IMR-90 (cell line): ENCODE measurements around the gene SCG5. TPM values are rescaled to one million over a fixed set of nuclear protein-coding genes. Genes with fewer than 3 reads are reported as not detected.

Source experiments
- ATAC-seq: fragments of 200-7000 bp; cut with Tn5 transposase; 2 replicates; pipeline ENCODE4 v1.9.1; 2020; ENCODE audit warnings: low read depth, mild to moderate bottlenecking, moderate library complexity
- BruUV-seq: library from RNA; stranded (reverse); fragments of 400-500 nt; replicated peaks from 2 replicates; lab custom pipeline; 2021; lab: Mats Ljungman, UMichigan
- CTCF ChIA-PET: fragments of 300-600 bp; formaldehyde crosslinking; extraction: SDS; loops from one replicate; lab custom pipeline; 2021; ENCODE audit warnings: antibody characterized with exemption; lab: Yijun Ruan, JAX
- POLR2A ChIA-PET: fragments of 300-600 bp; sonication (Branson Sonifier 250); formaldehyde crosslinking; loops from one replicate; lab custom pipeline; 2022; ENCODE audit warnings: antibody characterized with exemption; ENCODE audit not compliant: unreplicated experiment; lab: Charles Lee
- DNase-seq: peaks from one replicate; pipeline ENCODE4 v3.0.0; 2013
- H2AFZ ChIP-seq: replicated peaks from 2 replicates; pipeline ENCODE3; 2013; ENCODE audit warnings: low read length, mild to moderate bottlenecking; ENCODE audit not compliant: poor library complexity
- H2AK5ac ChIP-seq: 2 replicates; pipeline ENCODE4 v1.6.1; 2013; ENCODE audit warnings: low read depth, low read length, inconsistent platforms
- H2AK9ac ChIP-seq: replicated peaks from 2 replicates; pipeline ENCODE3; 2013; ENCODE audit warnings: mild to moderate bottlenecking, low read depth, low read length, moderate library complexity; ENCODE audit not compliant: poor library complexity
- H2BK120ac ChIP-seq: 2 replicates; pipeline ENCODE4 v1.6.1; 2013; ENCODE audit warnings: low read depth, low read length, inconsistent platforms
- H2BK15ac ChIP-seq: 3 replicates; pipeline ENCODE4 v1.6.1; 2013; ENCODE audit warnings: low read depth, low read length, inconsistent platforms
- H2BK20ac ChIP-seq: 2 replicates; pipeline ENCODE4 v1.6.1; 2013; ENCODE audit warnings: low read depth, mild to moderate bottlenecking, inconsistent platforms, low read length, moderate library complexity
- H2BK5ac ChIP-seq: 2 replicates; pipeline ENCODE4 v1.6.1; 2013; ENCODE audit warnings: mild to moderate bottlenecking, low read depth, low read length, inconsistent platforms; ENCODE audit not compliant: poor library complexity, severe bottlenecking
- H3K14ac ChIP-seq: replicated peaks from 2 replicates; pipeline ENCODE4 v1.6.1; 2013; ENCODE audit warnings: low read depth, low read length, inconsistent platforms
- H3K18ac ChIP-seq: 2 replicates; pipeline ENCODE4 v1.6.1; 2013; ENCODE audit warnings: low read depth, low read length, control low read depth
- H3K23ac ChIP-seq: 2 replicates; pipeline ENCODE4 v1.6.1; 2013; ENCODE audit warnings: low read depth, low read length, inconsistent platforms
- H3K27ac ChIP-seq: 2 replicates; pipeline ENCODE4 v1.5.1; 2013; ENCODE audit warnings: mild to moderate bottlenecking, control low read depth, low read length; ENCODE audit not compliant: insufficient read depth
- H3K27me3 ChIP-seq: 2 replicates; pipeline ENCODE4 v1.6.1; 2013; ENCODE audit warnings: low read length; ENCODE audit not compliant: control insufficient read depth, insufficient read depth
- H3K36me3 ChIP-seq: 2 replicates; pipeline ENCODE4 v1.6.1; 2013; ENCODE audit warnings: low read length, mixed read lengths; ENCODE audit not compliant: control insufficient read depth, insufficient read depth
- H3K4ac ChIP-seq: 2 replicates; pipeline ENCODE4 v1.6.1; 2013; ENCODE audit warnings: low read depth, low read length, inconsistent platforms
- H3K4me1 ChIP-seq: 2 replicates; pipeline ENCODE4 v1.6.1; 2013; ENCODE audit warnings: low read length, mixed read lengths; ENCODE audit not compliant: control insufficient read depth, insufficient read depth
- H3K4me2 ChIP-seq: 2 replicates; pipeline ENCODE4 v1.6.1; 2013; ENCODE audit warnings: low read depth, mild to moderate bottlenecking, control low read depth, low read length, moderate library complexity
- H3K4me3 ChIP-seq: 2 replicates; pipeline ENCODE4 v1.5.1; 2013; ENCODE audit warnings: low read depth, mild to moderate bottlenecking, control low read depth, low read length, moderate library complexity; ENCODE audit not compliant: insufficient read depth
- H3K56ac ChIP-seq: 2 replicates; pipeline ENCODE4 v1.6.1; 2013; ENCODE audit warnings: low read length, inconsistent platforms; ENCODE audit not compliant: insufficient read depth; ENCODE audit errors: extremely low read depth
- H3K79me1 ChIP-seq, 2 experiments: 2 replicates each; pipeline ENCODE4 v1.6.1; 2013; ENCODE audit warnings: low read length in 2 of 2, inconsistent platforms in 1 of 2, low read depth in 1 of 2
- H3K9ac ChIP-seq: 2 replicates; pipeline ENCODE4 v1.6.1; 2013; ENCODE audit warnings: low read depth, low read length, control low read depth
- H3K9me1 ChIP-seq: 2 replicates; pipeline ENCODE4 v1.6.1; 2013; ENCODE audit warnings: low read length, inconsistent platforms; ENCODE audit not compliant: insufficient read depth
- H3K9me3 ChIP-seq: 2 replicates; pipeline ENCODE4 v1.6.1; 2013; ENCODE audit warnings: low read length; ENCODE audit not compliant: control insufficient read depth, insufficient read depth
- H4K20me1 ChIP-seq: 2 replicates; pipeline ENCODE4 v1.6.1; 2013; ENCODE audit warnings: low read length, inconsistent platforms; ENCODE audit not compliant: insufficient read depth
- H4K5ac ChIP-seq: 2 replicates; pipeline ENCODE4 v1.6.1; 2013; ENCODE audit warnings: mild to moderate bottlenecking, low read depth, low read length, control low read depth
- H4K8ac ChIP-seq, 2 experiments: 2 replicates each; pipeline ENCODE4 v1.6.1; 2013; ENCODE audit warnings: low read depth in 2 of 2, low read length in 2 of 2, control low read depth in 1 of 2, inconsistent platforms in 1 of 2
- H4K91ac ChIP-seq: 2 replicates; pipeline ENCODE4 v1.6.1; 2013; ENCODE audit warnings: low read depth, low read length, inconsistent platforms; ENCODE audit not compliant: insufficient read depth
- BHLHE40 ChIP-seq: fragments of 150-350 bp; IDR thresholded peaks from 2 replicates; pipeline ENCODE4 v1.6.1; 2016; ENCODE audit warnings: mild to moderate bottlenecking, low read depth, low read length
- CEBPB ChIP-seq: IDR thresholded peaks from 2 replicates; pipeline ENCODE4 v1.6.1; 2012; ENCODE audit warnings: low read depth, low read length, improper control_type of control experiment
- MAZ ChIP-seq: IDR thresholded peaks from 2 replicates; pipeline ENCODE4 v1.6.1; 2012; ENCODE audit warnings: low read depth, mild to moderate bottlenecking, low read length, improper control_type of control experiment, moderate library complexity, borderline replicate concordance
- MXI1 ChIP-seq: IDR thresholded peaks from 2 replicates; pipeline ENCODE4 v1.6.1; 2012; ENCODE audit warnings: low read depth, mild to moderate bottlenecking, low read length, moderate library complexity, borderline replicate concordance
- NFE2L2 ChIP-seq: fragments of 150-350 bp; IDR thresholded peaks from 2 replicates; pipeline ENCODE4 v1.6.1; 2016; ENCODE audit warnings: low read depth, mild to moderate bottlenecking, low read length
- POLR2A ChIP-seq: IDR thresholded peaks from 2 replicates; pipeline ENCODE4 v1.6.1; 2012; ENCODE audit warnings: mild to moderate bottlenecking, low read depth, low read length
- WGBS, 2 experiments: methylation state at CpG; one replicate each; pipeline versions ENCODE4 v1.1.5 to v1.1.7; 2013; ENCODE audit warnings: missing lambda C conversion rate in 2 of 2; ENCODE audit not compliant: insufficient read length in 1 of 2; ENCODE audit errors: extremely low coverage in 2 of 2; 5-methylcytosine and 5-hydroxymethylcytosine counted together
- dilution Hi-C: fragments of 300-500 bp; cut with HindIII; formaldehyde crosslinking; loops from one replicate; pipeline ENCODE4 v1.14.3; 2018; ENCODE audit warnings: low sequenced_read_pairs; ENCODE audit not compliant: unreplicated experiment
- in situ Hi-C: fragments of 300-500 bp; cut with MboI; formaldehyde crosslinking; loops from 3 replicates; pipeline ENCODE4 v1.14.3; 2019; ENCODE audit warnings: low sequenced_read_pairs, inconsistent platforms, mixed read lengths
- intact Hi-C: fragments of 100-400 bp; cut with micrococcal nuclease; formaldehyde crosslinking; loops from 2 replicates; pipeline ENCODE4 v1.10.0; 2022
- polyA plus RNA-seq, 3 experiments: library from polyadenylated mRNA; depleted of rRNA; stranded (reverse); fragments of >200 nt; gene quantifications; 2 replicates each; pipeline ENCODE4 v1.2.3, GENCODE V29; 2012; ENCODE audit warnings: low replicate concordance in 1 of 3
- total RNA-seq: library from RNA; depleted of rRNA; stranded (reverse); fragments of >200 nt; gene quantifications from 2 replicates; pipeline ENCODE4 v1.2.3, GENCODE V29; 2012

SCG5 gene
- total and polyA plus RNA-seq, 2 of the 4 experiments (the other 2 are of a cell fraction) = 7.9 to 16.8 TPM

DNA sequence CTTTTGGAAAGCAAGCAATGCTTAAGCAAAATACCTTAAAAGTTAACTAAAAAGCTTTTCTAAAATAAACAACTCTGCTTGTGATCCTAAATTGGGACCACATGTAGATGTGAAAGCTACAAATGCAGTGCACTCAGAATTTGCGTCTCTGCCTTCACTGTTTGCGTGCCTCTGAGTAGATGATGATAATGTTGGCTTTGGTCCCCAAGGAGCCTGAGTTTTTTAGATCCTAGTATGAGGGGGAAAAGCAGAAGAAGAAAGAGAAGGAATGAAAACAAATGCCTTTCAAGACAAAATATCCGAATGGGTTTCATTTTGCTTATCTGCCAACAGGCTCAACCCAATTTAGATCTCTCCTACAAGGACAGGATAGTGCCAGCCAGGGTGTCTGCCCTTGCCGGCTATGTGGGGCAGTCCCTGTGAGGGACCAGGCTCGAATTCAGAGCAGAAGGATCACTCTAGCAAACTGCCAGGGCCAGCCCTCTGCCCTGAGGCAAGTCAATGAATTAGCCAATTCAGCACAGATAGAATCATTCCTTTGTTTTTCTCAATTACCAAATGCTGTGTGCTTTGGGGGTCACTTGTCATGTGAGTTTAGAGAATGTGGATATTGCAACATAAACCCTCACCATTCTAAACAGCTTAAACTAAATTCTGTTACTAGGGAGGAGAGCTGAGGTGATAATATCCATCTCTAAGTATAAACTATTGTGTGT is 28.5 kb downstream of the SCG5 start:
- Histone ChIP-seq H4K8ac (peak overlapping the region in 1 of 2 experiments; percentile 37; a peak in 2 of 4 replicates), H3K27ac (peak overlapping the region; percentile 84; the same call in 1 of the 2 replicates), H2AK9ac (no peak overlapping the region), H3K9me1 (no peaks in the 10 kb centered on the region), H3K18ac (peak overlapping the region; percentile 88), H2BK120ac (peak overlapping the region; percentile 54), H2BK15ac (peak overlapping the region; percentile 17; the same call in 1 of the 3 replicates), H2BK5ac (peak overlapping the region; percentile 14), H3K23ac (peak overlapping the region; percentile 22; the same call in 1 of the 2 replicates), H4K91ac (0 out of 2 replicates have a peak overlapping the region, but pooled peaks have one; percentile 28), H4K5ac (peak overlapping the region; percentile 68), H3K56ac (no peak overlapping the region), H2AK5ac (peak overlapping the region; percentile 72; the same call in 1 of the 2 replicates), H3K79me1 (peaks cover 0 to 8% of the 10 kb centered on the region in 2 experiments; a peak in 1 of 4 replicates), H3K4me3 (no peak overlapping the region), H3K36me3 (no peaks in the 10 kb centered on the region), H4K20me1 (no peaks in the 10 kb centered on the region), H3K14ac (0 out of 2 replicates have a peak overlapping the region, but pooled peaks have one; percentile 33), H3K9ac (peak overlapping the region; percentile 3; the same call in 1 of the 2 replicates), H3K4me1 (peaks cover 11% of the 10 kb centered on the region), H2AFZ (peak overlapping the region; percentile 35), H3K9me3 (no peaks in the 10 kb centered on the region), H3K27me3 (no peaks in the 10 kb centered on the region), H3K4me2 (peak overlapping the region; percentile 55), H2BK20ac (peak overlapping the region; percentile 22; the same call in 1 of the 2 replicates), H3K4ac (peak overlapping the region; percentile 64)
- dilution Hi-C loops (no loop called here), in situ Hi-C loops (loop anchor here (10.0 kb wide), 1 partner anchor 45 kb away; the partner anchor contains the start of gene GREM1), intact Hi-C loops (loop anchor here (5.0 kb wide), 1 partner anchor 187 kb away; no protein-coding TSS in a partner anchor)
- no TSS peak for BruUV-seq
- CTCF ChIA-PET = interaction anchor here (0.6 to 1.4 kb wide), 5 partner anchors 8 to 1294 kb away, joined by 3 to 6 read pairs (median 4); no protein-coding TSS in a partner anchor
- TF ChIP-seq CEBPB = peak; percentile 65; the same call in 1 of the 2 replicates
- TF ChIP-seq MXI1 = no peak
- no peak for TF ChIP-seq POLR2A
- no peak for TF ChIP-seq BHLHE40
- no peak for TF ChIP-seq MAZ
- no peak for TF ChIP-seq NFE2L2
- peak; percentile 45 for DNase-seq
- peak; percentile 82 for ATAC-seq
- POLR2A ChIA-PET = no interaction called here
- no CpG with 5 or more reads among the region's 5 CpGs for WGBS, 2 experiments
